ENCODE results near the gene MED7. TPM values are rescaled to one million over a fixed set of nuclear protein-coding genes. Genes with fewer than 3 reads are reported as not detected.
"Not testable (repeated sequence)": the region's sequence is repeated elsewhere in the genome, so short reads cannot be mapped to it uniquely, and the experiment has no call there.

MED7 gene
- total and polyA plus RNA-seq, 2 of the 4 experiments (the other 2 are of a cell fraction) = 8.6 to 9.0 TPM

DNA sequence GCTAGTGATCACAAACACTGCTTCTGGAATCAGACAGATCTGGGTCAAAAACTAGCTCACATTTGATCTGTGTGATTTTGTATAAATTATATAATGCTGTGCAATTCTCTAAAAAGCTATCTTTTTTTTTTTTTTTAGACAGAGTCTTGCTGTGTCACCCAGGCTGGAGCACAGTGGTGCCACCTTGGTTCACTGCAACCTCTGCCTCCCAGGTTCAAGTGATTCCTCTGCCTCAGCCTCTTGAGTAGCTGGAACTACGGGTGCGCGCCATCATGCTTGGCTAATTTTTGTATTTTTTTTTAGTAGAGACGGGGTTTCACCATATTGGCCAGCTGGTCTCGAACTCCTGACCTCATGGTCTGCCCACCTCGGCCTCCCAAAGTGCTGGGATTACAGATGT is 42.5 kb upstream of the MED7 start:
- H3K56ac ChIP-seq (ENCODE audit: extremely low read depth, insufficient read depth, low read length); ATAC-seq (ENCODE audit: low read depth); H2BK120ac ChIP-seq (ENCODE audit: low read depth, low read length); H4K8ac ChIP-seq (ENCODE audit: low read depth in 2 of 2, low read length in 2 of 2); H3K9me1 ChIP-seq (ENCODE audit: insufficient read depth, low read length); H4K5ac ChIP-seq (ENCODE audit: low read depth, low read length); H2AK9ac ChIP-seq (replicated peaks; ENCODE audit: low read depth, low read length, poor library complexity); CTCF ChIA-PET; H3K27me3 ChIP-seq (ENCODE audit: control insufficient read depth, insufficient read depth, low read length); H3K79me1 ChIP-seq (ENCODE audit: low read depth in 1 of 2, low read length in 2 of 2); BruUV-seq (replicated peaks); H3K9ac ChIP-seq (ENCODE audit: low read depth, low read length); H3K36me3 ChIP-seq (ENCODE audit: control insufficient read depth, insufficient read depth, low read length); in situ Hi-C loops (cut with MboI; ENCODE audit: low sequenced_read_pairs); H3K4me1 ChIP-seq (ENCODE audit: control insufficient read depth, insufficient read depth, low read length); H4K20me1 ChIP-seq (ENCODE audit: insufficient read depth, low read length); H3K4ac ChIP-seq (ENCODE audit: low read depth, low read length); H3K23ac ChIP-seq (ENCODE audit: low read depth, low read length); POLR2A ChIA-PET (ENCODE audit: unreplicated experiment); H3K9me3 ChIP-seq (ENCODE audit: control insufficient read depth, insufficient read depth, low read length); H2BK5ac ChIP-seq (ENCODE audit: low read depth, low read length, poor library complexity, severe bottlenecking); H2AK5ac ChIP-seq (ENCODE audit: low read depth, low read length); H2BK15ac ChIP-seq (ENCODE audit: low read depth, low read length); dilution Hi-C loops (cut with HindIII; ENCODE audit: low sequenced_read_pairs, unreplicated experiment); H3K18ac ChIP-seq (ENCODE audit: low read depth, low read length); H3K4me2 ChIP-seq (ENCODE audit: low read depth, low read length); H2AFZ ChIP-seq (replicated peaks; ENCODE audit: low read length, poor library complexity); H3K14ac ChIP-seq (replicated peaks; ENCODE audit: low read depth, low read length); H3K27ac ChIP-seq (ENCODE audit: insufficient read depth, low read length); intact Hi-C loops (cut with micrococcal nuclease); H2BK20ac ChIP-seq (ENCODE audit: low read depth, low read length); H3K4me3 ChIP-seq (ENCODE audit: insufficient read depth, low read depth, low read length); DNase-seq; H4K91ac ChIP-seq (ENCODE audit: insufficient read depth, low read depth, low read length): not testable (repeated sequence)
- no CpG with 5 or more reads among the region's 6 CpGs for WGBS, 2 experiments (ENCODE audit: extremely low coverage in 2 of 2, insufficient read length in 1 of 2)

Data from IMR-90 (cell line).